ENCODE results near the gene AFAP1.

AFAP1 gene

GRCh38 chr4:7880683-7881082 is 59.0 kb downstream of the AFAP1 start:
- Histone ChIP-seq H3K4me3 (no peak overlapping the region), H3K27ac (peak overlapping the region in 1 of 2 donors; percentile 71)
- TF ChIP-seq CTCF (IDR thresholded peaks at IDR 0.05), result no peak
- no peak for DNase-seq (ENCODE audit: low spot score)

- Histone ChIP-seq H3K4me3 (no peak overlapping the region), H3K27ac (peak overlapping the region in 1 of 2 donors; percentile 54)
- DNase-seq (ENCODE audit: low spot score), result no peak
- TF ChIP-seq CTCF (IDR thresholded peaks at IDR 0.05), result no peak
Observed at GRCh38 chr4:7879127-7879526, 60.5 kb downstream of the AFAP1 start.

- peak overlapping the region; percentile 14 for H3K4me3 ChIP-seq
- DNase-seq (ENCODE audit: low spot score), result no peak
Observed at GRCh38 chr4:7878323-7878722, 61.3 kb downstream of the AFAP1 start.

GRCh38 chr4:7877176-7877575 is 62.5 kb downstream of the AFAP1 start:
- Histone ChIP-seq H3K4me3 (no peak overlapping the region), H3K27ac (peak overlapping the region in 1 of 2 donors; percentile 70)
- no peak for DNase-seq (ENCODE audit: low spot score)
- TF ChIP-seq CTCF (IDR thresholded peaks at IDR 0.05), result no peak

More at GRCh38 chr4:7878323-7878722, 61.3 kb downstream of the AFAP1 start:
- H3K27ac ChIP-seq, result peak overlapping the region in 1 of 2 donors; percentile 54
- no peak for TF ChIP-seq CTCF (IDR thresholded peaks at IDR 0.05)

GRCh38 chr4:7876201-7876875 is 63.3 kb downstream of the AFAP1 start:
- Histone ChIP-seq H3K4me3 (peak overlapping the region; percentile 55), H3K27ac (peak overlapping the region in 1 of 2 donors; percentile 70)
- no peak for DNase-seq (ENCODE audit: low spot score)
- no peak for TF ChIP-seq CTCF (IDR thresholded peaks at IDR 0.05)

- no peak for DNase-seq (ENCODE audit: low spot score)
- no peak overlapping the region for H3K4me3 ChIP-seq
- H3K27ac ChIP-seq, result no peak overlapping the region
- no peak for TF ChIP-seq CTCF (IDR thresholded peaks at IDR 0.05)
Observed at GRCh38 chr4:7874838-7875237, 64.8 kb downstream of the AFAP1 start.

- no peak overlapping the region for H3K4me3 ChIP-seq
- no peak overlapping the region for H3K27ac ChIP-seq
- DNase-seq (ENCODE audit: low spot score), result no peak
- no peak for TF ChIP-seq CTCF (IDR thresholded peaks at IDR 0.05)
Observed at GRCh38 chr4:7873881-7874280, 65.8 kb downstream of the AFAP1 start.
